ENCODE data around the gene KCND3. TPM values are rescaled to one million over a fixed set of nuclear protein-coding genes. Genes with fewer than 3 reads are reported as not detected.

KCND3 gene
- polyA plus RNA-seq, 1 donor from 2014 or later: 7.8 TPM

DNA sequence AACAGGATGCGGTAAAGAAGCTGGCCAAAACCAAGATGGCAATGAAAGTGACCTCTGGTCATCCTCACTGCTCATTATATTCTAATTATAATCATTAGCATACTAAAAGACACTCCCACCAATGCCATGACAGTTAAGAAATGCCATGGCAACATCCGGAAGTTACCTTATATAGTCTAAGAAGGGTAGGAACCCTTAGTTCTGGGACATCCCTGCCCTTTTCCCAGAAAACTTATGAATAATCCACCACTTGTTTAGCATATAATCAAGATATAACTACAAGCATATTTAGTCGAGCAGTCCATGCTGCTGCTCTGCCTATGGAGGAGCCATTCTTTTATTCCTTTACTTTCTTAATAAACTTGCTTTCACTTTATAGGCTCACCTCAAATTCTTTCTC lies 154.0 kb downstream of the KCND3 start:
- Histone ChIP-seq H3K4me3 (ENCODE audit: low read length) (no peak overlapping the region), H3F3A (ENCODE audit: insufficient read depth, low read length, poor library complexity, severe bottlenecking) (no peaks in the 10 kb centered on the region), H2AFZ (ENCODE audit: low read depth, low read length) (no peak overlapping the region), H4K20me1 (ENCODE audit: insufficient read depth) (no peaks in the 10 kb centered on the region), H3K9me3 (ENCODE audit: low read length) (no peaks in the 10 kb centered on the region), H3K9me2 (ENCODE audit: insufficient read depth, low read length) (no peaks in the 10 kb centered on the region), H3K27me3 (ENCODE audit: insufficient read depth, low read depth, low read length) (no peaks in the 10 kb centered on the region), H3K79me2 (replicated peaks; ENCODE audit: insufficient read depth, low read length) (no peaks in the 10 kb centered on the region), H3K9ac (ENCODE audit: low read length) (no peak overlapping the region), H3K27ac (ENCODE audit: low read length) (no peak overlapping the region), H3K4me2 (ENCODE audit: low read length) (no peak overlapping the region), H3K36me3 (ENCODE audit: insufficient read depth, low read length) (no peaks in the 10 kb centered on the region)
- TF ChIP-seq SMC3 (conservative IDR thresholded peaks at IDR 0.05; ENCODE audit: poor library complexity): no peak
- no peak for TF ChIP-seq TAF1 (IDR thresholded peaks at IDR 0.05; ENCODE audit: low read depth)
- no peak for TF ChIP-seq EZH2 (IDR thresholded peaks at IDR 0.05; ENCODE audit: borderline replicate concordance, insufficient read depth, low read length, poor library complexity, severe bottlenecking)

DNA sequence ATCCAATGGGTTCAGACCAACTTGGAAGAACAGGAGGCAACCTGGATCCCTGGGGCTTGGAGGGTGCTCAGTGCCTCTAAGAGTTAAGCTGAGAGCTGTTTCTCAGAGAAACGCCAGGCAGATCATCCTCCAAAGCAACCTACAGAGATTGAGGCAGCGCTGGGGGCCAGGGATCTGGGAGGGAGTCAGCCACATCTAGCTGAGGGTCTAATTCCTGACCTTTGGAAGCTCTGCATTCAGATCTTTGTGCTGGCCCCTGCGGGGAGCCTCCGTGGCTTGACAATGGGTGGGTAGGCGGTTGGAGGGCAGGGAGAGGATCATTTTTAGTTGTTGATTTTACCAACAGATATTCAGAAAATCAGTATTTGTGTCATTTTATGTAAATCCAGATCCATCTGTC lies 154.5 kb downstream of the KCND3 start:
- Histone ChIP-seq H3K4me2 (ENCODE audit: low read length) (no peak overlapping the region), H3K36me3 (ENCODE audit: insufficient read depth, low read length) (no peaks in the 10 kb centered on the region), H3K9me2 (ENCODE audit: insufficient read depth, low read length) (no peaks in the 10 kb centered on the region), H3K4me3 (ENCODE audit: low read length) (no peak overlapping the region), H2AFZ (ENCODE audit: low read depth, low read length) (no peak overlapping the region), H3F3A (ENCODE audit: insufficient read depth, low read length, poor library complexity, severe bottlenecking) (no peaks in the 10 kb centered on the region), H3K9ac (ENCODE audit: low read length) (no peak overlapping the region), H3K27ac (ENCODE audit: low read length) (no peak overlapping the region), H3K27me3 (ENCODE audit: insufficient read depth, low read depth, low read length) (no peaks in the 10 kb centered on the region), H3K9me3 (ENCODE audit: low read length) (no peaks in the 10 kb centered on the region), H3K79me2 (replicated peaks; ENCODE audit: insufficient read depth, low read length) (no peaks in the 10 kb centered on the region), H4K20me1 (ENCODE audit: insufficient read depth) (no peaks in the 10 kb centered on the region)
- TF ChIP-seq, protein P1, sequence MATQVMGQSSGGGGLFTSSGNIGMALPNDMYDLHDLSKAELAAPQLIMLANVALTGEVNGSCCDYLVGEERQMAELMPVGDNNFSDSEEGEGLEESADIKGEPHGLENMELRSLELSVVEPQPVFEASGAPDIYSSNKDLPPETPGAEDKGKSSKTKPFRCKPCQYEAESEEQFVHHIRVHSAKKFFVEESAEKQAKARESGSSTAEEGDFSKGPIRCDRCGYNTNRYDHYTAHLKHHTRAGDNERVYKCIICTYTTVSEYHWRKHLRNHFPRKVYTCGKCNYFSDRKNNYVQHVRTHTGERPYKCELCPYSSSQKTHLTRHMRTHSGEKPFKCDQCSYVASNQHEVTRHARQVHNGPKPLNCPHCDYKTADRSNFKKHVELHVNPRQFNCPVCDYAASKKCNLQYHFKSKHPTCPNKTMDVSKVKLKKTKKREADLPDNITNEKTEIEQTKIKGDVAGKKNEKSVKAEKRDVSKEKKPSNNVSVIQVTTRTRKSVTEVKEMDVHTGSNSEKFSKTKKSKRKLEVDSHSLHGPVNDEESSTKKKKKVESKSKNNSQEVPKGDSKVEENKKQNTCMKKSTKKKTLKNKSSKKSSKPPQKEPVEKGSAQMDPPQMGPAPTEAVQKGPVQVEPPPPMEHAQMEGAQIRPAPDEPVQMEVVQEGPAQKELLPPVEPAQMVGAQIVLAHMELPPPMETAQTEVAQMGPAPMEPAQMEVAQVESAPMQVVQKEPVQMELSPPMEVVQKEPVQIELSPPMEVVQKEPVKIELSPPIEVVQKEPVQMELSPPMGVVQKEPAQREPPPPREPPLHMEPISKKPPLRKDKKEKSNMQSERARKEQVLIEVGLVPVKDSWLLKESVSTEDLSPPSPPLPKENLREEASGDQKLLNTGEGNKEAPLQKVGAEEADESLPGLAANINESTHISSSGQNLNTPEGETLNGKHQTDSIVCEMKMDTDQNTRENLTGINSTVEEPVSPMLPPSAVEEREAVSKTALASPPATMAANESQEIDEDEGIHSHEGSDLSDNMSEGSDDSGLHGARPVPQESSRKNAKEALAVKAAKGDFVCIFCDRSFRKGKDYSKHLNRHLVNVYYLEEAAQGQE (IDR thresholded peaks at IDR 0.05; ENCODE audit: borderline replicate concordance): no peak
- TF ChIP-seq EP300 (conservative IDR thresholded peaks at IDR 0.05; ENCODE audit: poor library complexity, severe bottlenecking) (no peak), SMC3 (conservative IDR thresholded peaks at IDR 0.05; ENCODE audit: poor library complexity) (no peak), POLR2AphosphoS5 (IDR thresholded peaks at IDR 0.05) (no peak), TAF1 (IDR thresholded peaks at IDR 0.05; ENCODE audit: low read depth) (no peak), CTCF (IDR thresholded peaks at IDR 0.05; ENCODE audit: poor library complexity, severe bottlenecking) (no peak), EZH2 (IDR thresholded peaks at IDR 0.05; ENCODE audit: borderline replicate concordance, insufficient read depth, low read length, poor library complexity, severe bottlenecking) (no peak), RAD21 (conservative IDR thresholded peaks at IDR 0.05) (no peak), MXI1 (conservative IDR thresholded peaks at IDR 0.05; ENCODE audit: poor library complexity, severe bottlenecking) (no peak)

DNA sequence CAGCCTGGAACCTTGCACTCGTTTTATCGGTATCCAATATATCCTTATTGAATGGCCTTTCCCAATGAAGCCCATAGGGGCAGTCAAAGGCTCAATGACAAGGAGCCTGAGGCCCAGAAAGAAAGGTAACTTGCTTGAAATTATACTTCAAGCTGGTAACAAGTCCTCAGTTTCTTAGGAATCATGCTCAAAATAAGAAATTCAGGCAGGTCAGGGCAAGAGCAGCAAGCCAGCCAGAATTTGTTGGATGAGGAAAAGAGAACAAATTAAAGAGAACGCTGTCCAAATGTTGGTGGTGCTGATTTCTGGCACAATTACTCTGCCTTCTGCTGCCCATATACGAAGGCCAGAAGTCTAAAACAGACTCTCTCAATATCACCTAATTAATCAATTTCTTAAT lies 156.1 kb downstream of the KCND3 start:
- Histone ChIP-seq H3K9ac (ENCODE audit: low read length) (no peak overlapping the region), H3K9me2 (ENCODE audit: insufficient read depth, low read length) (no peaks in the 10 kb centered on the region), H3K27me3 (ENCODE audit: insufficient read depth, low read depth, low read length) (no peaks in the 10 kb centered on the region), H3K27ac (ENCODE audit: low read length) (no peak overlapping the region), H3K4me2 (ENCODE audit: low read length) (no peak overlapping the region), H3K36me3 (ENCODE audit: insufficient read depth, low read length) (no peaks in the 10 kb centered on the region), H3F3A (ENCODE audit: insufficient read depth, low read length, poor library complexity, severe bottlenecking) (no peaks in the 10 kb centered on the region), H3K9me3 (ENCODE audit: low read length) (no peaks in the 10 kb centered on the region), H2AFZ (ENCODE audit: low read depth, low read length) (no peak overlapping the region), H3K4me3 (ENCODE audit: low read length) (no peak overlapping the region), H3K79me2 (replicated peaks; ENCODE audit: insufficient read depth, low read length) (no peaks in the 10 kb centered on the region), H4K20me1 (ENCODE audit: insufficient read depth) (no peaks in the 10 kb centered on the region)
- TF ChIP-seq, protein P1 (IDR thresholded peaks at IDR 0.05; ENCODE audit: borderline replicate concordance): peak; percentile 31
- no peak for TF ChIP-seq EP300 (conservative IDR thresholded peaks at IDR 0.05; ENCODE audit: poor library complexity, severe bottlenecking)
